ENCODE results near the gene KMT5B. TPM values are rescaled to one million over a fixed set of nuclear protein-coding genes. Genes with fewer than 3 reads are reported as not detected.

KMT5B gene
- total RNA-seq, 2 experiments from 2014 or later = 25.7 to 28.0 TPM

DNA sequence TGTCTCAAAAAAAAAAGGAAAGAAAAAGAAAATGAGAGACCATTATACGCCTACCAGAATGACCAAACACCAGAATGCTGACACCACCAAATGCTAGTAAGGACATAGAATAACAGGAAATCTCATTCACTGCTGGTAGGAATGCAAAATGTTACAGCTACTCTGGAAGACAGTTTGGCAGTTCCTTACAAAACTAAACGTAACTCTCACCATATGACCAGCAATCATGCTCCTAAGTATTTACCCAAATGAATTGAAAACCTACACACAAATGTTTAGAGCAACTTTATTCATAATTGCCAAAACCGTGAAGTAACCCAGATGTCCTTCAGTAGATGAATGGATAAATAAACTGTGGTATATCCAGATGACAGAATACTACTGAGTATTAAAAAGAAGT is 99.1 kb downstream of the KMT5B start:
- no peaks in the 10 kb centered on the region for H3K9me3 Mint-ChIP-seq
- H3K27me3 Mint-ChIP-seq = no peaks in the 10 kb centered on the region
- no peaks in the 10 kb centered on the region for H3K36me3 Mint-ChIP-seq (ENCODE audit: low read depth)
- H3K4me3 Mint-ChIP-seq = no peak overlapping the region
- ChIA-PET CTCF (interaction anchor here (1.2 kb wide), 1 partner anchor 19 kb away, joined by 4 read pairs; no protein-coding TSS in a partner anchor), POLR2A (no interaction called here)
- H3K27ac Mint-ChIP-seq = no peak overlapping the region
- peaks cover under 1% of the 10 kb centered on the region for H3K4me1 Mint-ChIP-seq
- no peak for DNase-seq

DNA sequence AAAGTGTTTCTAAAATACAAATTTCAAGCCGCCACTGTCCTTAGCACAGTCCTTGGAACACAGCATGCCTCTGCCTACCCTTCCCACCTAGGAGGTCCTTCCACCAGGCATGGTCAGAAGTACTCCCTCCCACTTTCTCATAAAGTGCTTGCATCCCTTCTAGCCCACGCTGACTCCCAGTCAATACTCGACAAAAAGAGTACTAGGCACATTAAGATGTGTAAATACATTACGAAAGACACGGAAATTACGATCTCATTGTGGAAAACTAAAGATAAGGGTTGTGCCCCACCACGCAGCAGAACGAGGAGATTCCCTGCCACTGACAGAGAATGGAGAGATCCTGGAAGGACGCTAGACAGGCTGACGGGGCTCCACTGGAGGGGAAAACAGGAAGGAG is 105.4 kb downstream of the KMT5B start:
- Mint-ChIP-seq H3K27ac (no peak overlapping the region), H3K4me1 (no peaks in the 10 kb centered on the region), H3K9me3 (no peaks in the 10 kb centered on the region), H3K36me3 (ENCODE audit: low read depth) (no peaks in the 10 kb centered on the region), H3K4me3 (no peak overlapping the region), H3K27me3 (no peaks in the 10 kb centered on the region)
- CTCF ChIA-PET = no interaction called here
- POLR2A ChIA-PET = no interaction called here
- no peak for DNase-seq

DNA sequence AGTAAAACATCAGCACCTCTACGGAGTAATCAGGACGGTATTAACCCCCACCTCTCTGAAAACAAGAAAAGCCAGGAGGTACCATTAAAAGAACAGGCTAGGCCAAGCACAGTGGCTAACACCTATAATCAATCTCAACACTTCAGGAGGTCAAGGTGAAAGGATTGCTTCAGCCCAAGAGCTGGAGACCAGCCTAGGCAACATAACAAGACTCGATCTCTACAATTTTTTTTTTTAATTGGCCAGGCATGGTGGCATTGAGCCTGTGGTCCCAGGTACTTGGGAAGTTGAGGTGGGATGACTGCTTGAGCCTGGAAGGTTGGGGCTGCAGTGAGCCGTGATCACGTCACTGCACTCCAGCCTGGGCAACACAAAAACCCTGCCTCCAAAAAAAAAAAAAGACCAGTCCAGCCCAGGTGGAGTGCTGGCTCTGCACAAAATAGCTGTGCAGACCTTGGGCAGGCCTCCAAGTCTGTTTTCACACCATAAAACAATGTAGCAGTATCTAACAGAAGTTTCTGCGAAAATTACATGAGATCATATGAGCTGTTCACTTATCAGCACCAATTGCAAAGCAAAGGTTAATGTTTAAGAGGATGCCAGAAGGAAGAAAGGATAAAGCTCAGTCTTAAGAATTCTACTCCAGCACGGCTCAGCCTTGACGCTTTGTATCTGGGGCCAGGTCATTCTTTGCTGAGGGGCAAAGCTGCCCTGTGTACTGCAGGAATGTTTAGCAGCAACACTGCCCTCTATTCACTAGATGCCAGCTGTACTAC is 106.7 kb downstream of the KMT5B start:
- DNase-seq = no peak
- ChIA-PET POLR2A (no interaction called here), CTCF (no interaction called here)
- no peaks in the 10 kb centered on the region for H3K27me3 Mint-ChIP-seq
- H3K36me3 Mint-ChIP-seq (ENCODE audit: low read depth) = no peaks in the 10 kb centered on the region
- H3K27ac Mint-ChIP-seq = no peak overlapping the region
- H3K9me3 Mint-ChIP-seq = no peaks in the 10 kb centered on the region
- H3K4me1 Mint-ChIP-seq = no peaks in the 10 kb centered on the region
- no peak overlapping the region for H3K4me3 Mint-ChIP-seq

Other genes starting within 250 kb of the KMT5B start
- 10 to 100 TPM; 41.7 to 42.0 TPM for gene UNC93B1, start 209.2 kb downstream of the KMT5B start, total RNA-seq
- not detected for gene ALDH3B1, start 203.0 kb downstream of the KMT5B start, total RNA-seq
- 100 to 1,000 TPM; 112 to 128 TPM for gene NDUFS8, start 182.6 kb downstream of the KMT5B start, total RNA-seq
- gene TCIRG1, start 174.3 kb downstream of the KMT5B start, total RNA-seq = 100 to 1,000 TPM; 295 TPM
- 1 to 10 TPM; 3.0 to 3.1 TPM for gene CHKA, start 91.9 kb downstream of the KMT5B start, total RNA-seq
- gene C11orf24, start 58.7 kb upstream of the KMT5B start, total RNA-seq = 10 to 100 TPM; 24.0 to 27.4 TPM
- 10 to 100 TPM; 12.3 to 13.5 TPM for gene LRP5, start 99.3 kb upstream of the KMT5B start, total RNA-seq
- 100 to 1,000 TPM; 105 to 115 TPM for gene PPP6R3, start 247.5 kb upstream of the KMT5B start, total RNA-seq